ENCODE data around the gene RAPSN. TPM values are rescaled to one million over a fixed set of nuclear protein-coding genes. Genes with fewer than 3 reads are reported as not detected.

Gene RAPSN
- total RNA-seq, 2 donors from 2014 or later, result not detected

DNA sequence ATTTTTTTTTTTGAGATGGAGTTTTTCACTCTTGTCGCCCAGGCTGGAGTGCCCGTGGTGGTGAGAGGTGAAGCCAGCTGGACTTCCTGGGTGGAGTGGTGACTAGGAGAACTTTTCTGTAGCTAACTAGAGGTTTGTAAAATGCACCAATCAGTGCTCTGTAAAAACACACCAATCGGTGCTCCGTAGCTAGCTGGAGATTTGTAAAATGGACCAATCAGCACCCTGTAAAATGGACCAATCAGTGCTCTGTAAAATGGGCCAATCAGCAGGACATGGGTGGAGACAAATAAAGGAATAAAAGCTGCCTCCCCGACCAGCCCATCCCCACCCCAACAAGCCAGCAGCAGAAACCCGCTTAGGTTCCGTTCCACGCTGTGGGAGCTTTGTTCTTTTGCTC lies 4.4 kb upstream of the RAPSN start:
- Histone ChIP-seq H3K9me3 (no peaks in the 10 kb centered on the region), H3K27ac (no peak overlapping the region), H3K4me3 (no peak overlapping the region), H3K27me3 (no peaks in the 10 kb centered on the region), H3K36me3 (replicated peaks in 1 of 2; ENCODE audit: insufficient read depth in 1 of 2, low read depth in 2 of 2) (no peaks in the 10 kb centered on the region), H3K4me1 (peaks cover 5% of the 10 kb centered on the region)
- 91 to 92% methylated on average over 8 of the region's 8 CpGs for WGBS, 2 donors
- TF ChIP-seq CTCF (IDR thresholded peaks at IDR 0.05), result no peak
- intact Hi-C loops (cut with DNase I), result loop anchor here (5.0 kb wide), 1 partner anchor 76 kb away; the partner anchor contains the start of gene SPI1
- no peak for DNase-seq
- ATAC-seq, result no peak

GRCh38 chr11:47451990-47452389 lies 3.1 kb upstream of the RAPSN start:
- no peaks in the 10 kb centered on the region for H3K27me3 ChIP-seq
- DNase-seq (no peak), ATAC-seq (no peak)
- H3K4me1 ChIP-seq, result peaks cover 5% of the 10 kb centered on the region
- WGBS, 2 donors, result 87 to 89% methylated on average over 4 of the region's 4 CpGs
- no peak overlapping the region for H3K27ac ChIP-seq
- intact Hi-C loops (cut with DNase I), result loop anchor here (5.0 kb wide), 1 partner anchor 75 kb away; the partner anchor contains the start of gene SPI1
- TF ChIP-seq CTCF (IDR thresholded peaks at IDR 0.05) (no peak), POLR2A (IDR thresholded peaks at IDR 0.05) (no peak)
- H3K9me3 ChIP-seq, result no peaks in the 10 kb centered on the region
- no peak overlapping the region for H3K4me3 ChIP-seq
- no peaks in the 10 kb centered on the region for H3K36me3 ChIP-seq (replicated peaks in 1 of 2; ENCODE audit: insufficient read depth in 1 of 2, low read depth in 2 of 2)

GRCh38 chr11:47451436-47451835 lies 2.5 kb upstream of the RAPSN start:
- Histone ChIP-seq H3K9me3 (no peaks in the 10 kb centered on the region), H3K4me3 (no peak overlapping the region), H3K27ac (no peak overlapping the region), H3K27me3 (no peaks in the 10 kb centered on the region), H3K4me1 (peaks cover 5% of the 10 kb centered on the region), H3K36me3 (replicated peaks in 1 of 2; ENCODE audit: insufficient read depth in 1 of 2, low read depth in 2 of 2) (no peaks in the 10 kb centered on the region)
- no peak for ATAC-seq
- intact Hi-C loops (cut with DNase I), result loop anchor here (5.0 kb wide), 1 partner anchor 74 kb away; the partner anchor contains the start of gene SPI1
- DNase-seq, result no peak
- WGBS, 2 donors, result 86 to 87% methylated on average over 4 of the region's 4 CpGs
- TF ChIP-seq CTCF (IDR thresholded peaks at IDR 0.05) (no peak), POLR2A (IDR thresholded peaks at IDR 0.05) (no peak)

GRCh38 chr11:47449541-47449940 lies 605 bp upstream of the RAPSN start:
- no peaks in the 10 kb centered on the region for H3K27me3 ChIP-seq
- H3K27ac ChIP-seq, result no peak overlapping the region
- 59 to 67% methylated on average over 5 to 8 of the region's 8 CpGs for WGBS, 2 donors
- intact Hi-C loops (cut with DNase I), result no loop called here
- H3K36me3 ChIP-seq (replicated peaks in 1 of 2; ENCODE audit: insufficient read depth in 1 of 2, low read depth in 2 of 2), result no peaks in the 10 kb centered on the region
- TF ChIP-seq CTCF (IDR thresholded peaks at IDR 0.05) (no peak), POLR2A (IDR thresholded peaks at IDR 0.05) (no peak)
- DNase-seq (no peak), ATAC-seq (no peak)
- no peaks in the 10 kb centered on the region for H3K9me3 ChIP-seq
- H3K4me3 ChIP-seq, result no peak overlapping the region
- peaks cover 5% of the 10 kb centered on the region for H3K4me1 ChIP-seq

DNA sequence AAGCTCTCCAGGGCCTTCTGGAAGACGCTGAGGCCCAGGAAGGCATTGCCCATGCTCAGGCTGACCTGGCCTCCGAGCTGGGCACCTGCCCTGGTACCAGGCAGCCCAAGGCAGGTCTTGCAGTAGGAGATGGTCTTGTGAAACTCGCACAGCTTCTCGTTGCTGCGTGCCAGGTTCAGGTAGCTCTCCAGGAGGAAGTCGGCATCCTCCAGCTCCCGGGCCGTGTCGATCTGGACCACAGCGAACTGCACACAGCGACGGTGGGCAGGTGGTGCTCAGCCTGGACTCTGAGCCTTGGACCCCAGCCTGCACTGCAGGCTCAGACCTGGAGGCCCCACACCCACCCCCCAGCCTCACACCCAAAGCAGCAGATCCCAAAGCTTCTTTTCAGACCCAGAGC lies 1.0 kb downstream of the RAPSN start:
- H3K4me1 ChIP-seq, result no peaks in the 10 kb centered on the region
- no peaks in the 10 kb centered on the region for H3K9me3 ChIP-seq
- no peak overlapping the region for H3K27ac ChIP-seq
- no peak overlapping the region for H3K4me3 ChIP-seq
- no peak for TF ChIP-seq POLR2A (IDR thresholded peaks at IDR 0.05)
- no peak for TF ChIP-seq CTCF (IDR thresholded peaks at IDR 0.05)
- DNase-seq (no peak), ATAC-seq (no peak)
- WGBS, 2 donors, result 89% methylated on average over 12 of the region's 12 CpGs; no CpG with 5 or more reads in 1 of the 2 donors
- intact Hi-C loops (cut with DNase I), result no loop called here
- H3K36me3 ChIP-seq (replicated peaks in 1 of 2; ENCODE audit: insufficient read depth in 1 of 2, low read depth in 2 of 2), result no peaks in the 10 kb centered on the region
- no peaks in the 10 kb centered on the region for H3K27me3 ChIP-seq

Measured in body of pancreas (tissue), 4 donors.